Coronary artery (tissue), 2 donors: ENCODE measurements around the gene ATF6B.

Experiments
- DNase-seq: peaks from one replicate; pipeline ENCODE4 v3.0.0-alpha.2; 2017; ENCODE audit warnings: low spot score
- H3K27ac ChIP-seq, 2 donors: fragments of 200-600 bp; sonication (generic); one replicate each; pipeline ENCODE4 v1.5.1; 2016 to 2019
- H3K4me3 ChIP-seq: fragments of 200-600 bp; sonication (generic); 2 replicates; pipeline ENCODE4 v1.5.1; 2016; ENCODE audit warnings: mild to moderate bottlenecking, moderate library complexity
- CTCF ChIP-seq: fragments of 200-600 bp; sonication (generic); IDR thresholded peaks from one replicate; pipeline ENCODE4 v1.5.1; 2019; ENCODE audit warnings: antibody characterized with exemption

Gene ATF6B

DNA sequence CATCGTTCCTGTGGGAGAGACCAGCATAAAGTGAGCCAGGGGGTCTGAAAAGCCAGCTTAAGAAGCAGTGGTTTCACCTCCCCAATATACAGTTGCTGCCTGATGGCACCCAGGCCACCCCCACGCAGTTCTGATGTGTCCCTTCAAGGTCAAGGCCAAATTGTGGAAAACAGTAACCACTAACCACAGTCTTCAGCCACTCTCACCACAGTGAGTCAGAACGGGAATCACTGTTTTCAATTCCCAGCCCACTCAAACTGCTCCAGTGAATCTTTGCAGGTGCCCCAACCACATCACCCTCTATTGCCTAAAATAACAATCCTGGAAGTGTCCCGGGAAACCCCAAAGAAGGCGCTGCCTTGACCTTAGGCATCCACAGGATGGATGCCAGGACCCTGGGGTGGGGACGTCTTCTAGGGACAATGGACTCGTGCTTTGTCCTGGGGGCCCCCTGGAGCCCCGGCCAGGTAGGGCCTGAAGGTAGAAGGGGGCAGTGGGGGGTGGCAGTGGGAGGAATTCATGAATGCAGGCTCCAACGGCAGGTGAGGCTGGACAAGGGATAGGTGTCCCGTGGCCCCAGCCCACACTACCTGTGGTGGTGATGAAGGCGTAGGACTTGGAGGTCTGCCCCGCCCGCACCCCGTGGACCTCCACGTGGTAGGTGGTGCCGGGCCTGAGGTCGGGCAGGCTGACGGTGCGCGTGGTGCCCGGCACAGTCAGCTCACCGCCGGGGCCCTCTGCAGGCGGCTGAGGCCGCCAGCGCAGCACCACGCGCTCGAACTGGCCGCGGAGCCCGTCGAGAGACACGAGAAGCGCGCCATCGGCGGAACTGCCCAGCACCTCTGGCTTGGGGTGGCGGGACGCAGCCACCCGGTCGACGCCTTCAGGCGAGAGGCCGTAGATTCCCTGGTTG, 41.1 kb downstream of the ATF6B start:
- no peak for TF ChIP-seq CTCF
- Histone ChIP-seq H3K4me3 (peak overlapping the region; percentile 60), H3K27ac (peak overlapping the region; percentile 76 to 94)
- no peak for DNase-seq

DNA sequence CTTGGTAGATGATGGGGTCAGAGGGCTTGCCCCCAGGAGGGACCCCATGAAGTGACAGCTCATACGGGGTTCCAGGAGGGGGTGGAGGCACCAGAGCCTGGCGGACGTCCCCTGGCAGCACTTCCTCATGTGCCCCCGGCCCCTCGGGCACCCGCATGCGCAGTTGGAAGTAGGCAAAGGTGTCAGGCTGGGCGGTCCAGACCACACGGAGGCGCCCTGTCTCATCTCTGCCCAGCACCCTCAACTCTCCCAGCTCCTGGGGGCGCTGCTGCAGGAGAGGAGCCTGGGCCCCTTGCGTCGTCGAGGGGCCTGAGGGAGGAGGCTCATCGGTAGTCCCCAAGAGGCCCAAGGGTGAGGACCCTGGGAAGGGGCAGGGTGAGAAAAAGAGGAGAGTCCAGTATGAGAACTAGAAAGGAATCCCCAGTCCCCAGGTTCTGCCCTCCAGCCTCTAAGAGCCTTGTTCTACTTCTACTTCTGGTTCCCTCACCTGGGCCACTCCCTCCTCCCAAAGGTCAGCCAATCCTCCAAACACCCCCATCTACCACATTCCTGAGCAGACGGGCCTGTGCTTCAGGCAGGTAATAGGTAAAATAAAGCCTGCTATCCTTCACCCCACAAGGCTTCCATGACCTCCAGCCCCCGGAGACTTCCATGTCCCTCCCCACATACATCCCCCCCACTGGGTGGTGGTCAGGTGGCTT, 42.1 kb downstream of the ATF6B start:
- Histone ChIP-seq H3K27ac (peak overlapping the region in 1 of 2 donors; percentile 94), H3K4me3 (no peak overlapping the region)
- no peak for DNase-seq
- TF ChIP-seq CTCF: no peak

GRCh38 chr6:32084780-32085179, 43.3 kb downstream of the ATF6B start:
- H3K4me3 ChIP-seq: no peak overlapping the region

DNA sequence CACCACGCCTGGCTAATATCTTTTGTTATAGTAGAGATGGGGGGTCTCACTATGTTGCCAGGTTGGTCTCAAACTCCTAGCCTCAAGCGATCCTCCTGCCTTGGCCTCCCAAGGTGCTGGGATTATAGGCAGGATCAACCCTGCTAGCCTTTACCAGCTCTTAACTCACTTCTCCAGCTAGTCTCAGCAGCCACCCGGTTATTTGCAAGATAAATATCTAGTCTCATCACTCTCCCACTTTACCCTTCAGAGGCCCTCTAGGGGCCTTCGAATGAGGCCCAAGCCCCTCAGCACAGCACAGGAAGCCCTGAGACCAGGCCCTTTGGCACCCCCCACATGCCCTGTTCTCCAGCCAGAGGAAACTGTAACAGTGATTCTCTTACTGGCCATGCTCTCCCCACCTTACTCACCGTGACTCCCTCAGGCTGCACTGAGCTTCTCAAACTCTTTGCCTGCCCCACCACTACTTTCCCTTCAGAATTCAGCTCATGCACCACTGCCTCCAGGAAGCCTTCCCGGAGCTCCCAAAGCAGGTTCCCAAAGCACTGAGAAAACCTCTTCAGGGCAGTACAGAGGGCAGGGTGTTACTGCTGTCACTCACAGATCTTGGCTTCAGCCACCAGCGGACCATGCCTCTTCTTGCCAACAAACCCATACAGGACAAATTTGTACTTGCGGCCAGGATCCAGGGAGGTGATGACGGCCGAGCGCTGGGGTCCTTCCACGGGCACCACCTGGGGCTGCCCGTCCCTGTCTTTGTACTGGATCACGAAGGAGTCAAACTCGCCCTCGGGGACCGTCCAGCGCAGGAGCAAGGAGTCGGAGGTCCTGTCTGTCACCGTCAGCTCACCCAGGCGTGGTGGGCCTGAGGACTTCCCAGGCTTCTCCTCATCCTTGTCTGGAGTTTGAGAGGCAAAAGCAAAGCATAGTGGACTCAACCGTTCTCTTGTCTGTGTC, 44.0 kb downstream of the ATF6B start:
- no peak for DNase-seq
- TF ChIP-seq CTCF: no peak
- peak overlapping the region in 1 of 2 donors; percentile 94 for H3K27ac ChIP-seq
- no peak overlapping the region for H3K4me3 ChIP-seq

More at GRCh38 chr6:32084780-32085179, 43.3 kb downstream of the ATF6B start:
- TF ChIP-seq CTCF: no peak
- peak overlapping the region in 1 of 2 donors; percentile 94 for H3K27ac ChIP-seq
- DNase-seq: no peak

DNA sequence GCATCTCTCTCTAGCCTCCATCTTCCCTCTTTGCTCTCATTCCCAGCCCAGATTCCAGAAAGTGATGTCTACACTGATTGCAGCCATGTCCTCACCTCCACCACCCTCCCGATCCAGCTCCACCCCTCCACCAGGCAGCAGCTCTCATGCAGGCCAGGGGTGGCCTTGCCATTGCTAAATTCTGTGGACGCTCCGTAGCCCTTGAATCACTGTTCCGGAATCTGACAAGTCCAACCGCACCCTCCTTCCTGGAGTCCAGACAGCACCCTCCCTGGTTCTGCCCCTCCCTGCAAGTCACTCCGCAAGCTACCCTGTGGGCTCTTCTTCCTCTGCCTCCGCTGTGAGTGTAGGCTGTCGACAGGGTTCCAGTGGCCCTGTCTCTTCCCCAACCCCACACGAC, 45.1 kb downstream of the ATF6B start:
- peak; percentile 89 for DNase-seq
- Histone ChIP-seq H3K4me3 (no peak overlapping the region), H3K27ac (peak overlapping the region in 1 of 2 donors; percentile 94)
- no peak for TF ChIP-seq CTCF

- DNase-seq: no peak
- Histone ChIP-seq H3K27ac (peak overlapping the region in 1 of 2 donors; percentile 94), H3K4me3 (no peak overlapping the region)
- TF ChIP-seq CTCF: no peak
Measured at GRCh38 chr6:32082478-32082877, 45.6 kb downstream of the ATF6B start.
